Skin epidermis (tissue), 12 donors: Measurements from ENCODE around the gene ASPA.
"Not testable (repeated sequence)": the region's sequence is repeated elsewhere in the genome, so short reads cannot be mapped to it uniquely, and the experiment has no call there.

Experiments
- H3K27ac ChIP-seq, 21 experiments: fragments of 200-600 bp; sonication (generic) in 11 of 21; one replicate each; pipeline ENCODE4 v1.5.0; 2020; ENCODE audit warnings: mild to moderate bottlenecking in 3 of 21, inconsistent platforms in 2 of 21, moderate library complexity in 2 of 21
- H3K4me3 ChIP-seq, 7 experiments: fragments of 200-600 bp; sonication (generic) in 2 of 7; one replicate each; pipeline ENCODE4 v1.5.0; 2020; ENCODE audit warnings: inconsistent platforms in 2 of 7, mild to moderate bottlenecking in 2 of 7, moderate library complexity in 1 of 7

Gene ASPA

DNA sequence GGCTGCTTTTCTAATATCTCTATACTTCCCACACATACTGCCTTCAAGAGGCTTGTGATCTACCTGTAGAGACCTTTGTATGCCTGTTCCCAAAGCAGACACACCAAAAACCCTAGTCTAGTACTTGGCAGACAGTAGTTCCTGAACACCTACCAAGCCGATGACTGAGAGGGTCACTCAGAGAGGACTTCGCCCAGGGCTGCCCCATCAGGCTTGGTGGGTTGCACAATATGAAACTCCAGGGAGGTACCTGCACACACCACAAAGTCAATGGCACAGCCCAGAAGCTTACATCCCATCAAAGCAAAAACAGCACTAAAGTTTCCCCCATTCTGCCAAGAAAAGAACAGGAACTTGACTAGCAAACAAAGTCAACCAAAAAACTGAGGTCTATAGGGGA, 30.3 kb downstream of the ASPA start:
- no peak overlapping the region for H3K4me3 ChIP-seq
- no peak overlapping the region for H3K27ac ChIP-seq

- Histone ChIP-seq H3K27ac (no peak overlapping the region), H3K4me3 (no peak overlapping the region)
Observed at GRCh38 chr17:3507071-3507470, 31.3 kb downstream of the ASPA start.

- no peak overlapping the region for H3K4me3 ChIP-seq
Observed at GRCh38 chr17:3507869-3508268, 32.1 kb downstream of the ASPA start.

GRCh38 chr17:3510090-3510489, 34.3 kb downstream of the ASPA start:
- Histone ChIP-seq H3K27ac (no peak overlapping the region), H3K4me3 (no peak overlapping the region)

More at GRCh38 chr17:3507869-3508268, 32.1 kb downstream of the ASPA start:
- no peak overlapping the region for H3K27ac ChIP-seq

- H3K4me3 ChIP-seq, result no peak overlapping the region
- H3K27ac ChIP-seq, result peak overlapping the region in 15 of 21 experiments; percentile 6 to 69 (median 49)
Observed at GRCh38 chr17:3511852-3512504, 36.2 kb downstream of the ASPA start.

- Histone ChIP-seq H3K4me3 (no peak overlapping the region), H3K27ac (peak overlapping the region in 14 of 21 experiments; percentile 6 to 69 (median 50))
Observed at GRCh38 chr17:3512505-3513171, 36.8 kb downstream of the ASPA start.

DNA sequence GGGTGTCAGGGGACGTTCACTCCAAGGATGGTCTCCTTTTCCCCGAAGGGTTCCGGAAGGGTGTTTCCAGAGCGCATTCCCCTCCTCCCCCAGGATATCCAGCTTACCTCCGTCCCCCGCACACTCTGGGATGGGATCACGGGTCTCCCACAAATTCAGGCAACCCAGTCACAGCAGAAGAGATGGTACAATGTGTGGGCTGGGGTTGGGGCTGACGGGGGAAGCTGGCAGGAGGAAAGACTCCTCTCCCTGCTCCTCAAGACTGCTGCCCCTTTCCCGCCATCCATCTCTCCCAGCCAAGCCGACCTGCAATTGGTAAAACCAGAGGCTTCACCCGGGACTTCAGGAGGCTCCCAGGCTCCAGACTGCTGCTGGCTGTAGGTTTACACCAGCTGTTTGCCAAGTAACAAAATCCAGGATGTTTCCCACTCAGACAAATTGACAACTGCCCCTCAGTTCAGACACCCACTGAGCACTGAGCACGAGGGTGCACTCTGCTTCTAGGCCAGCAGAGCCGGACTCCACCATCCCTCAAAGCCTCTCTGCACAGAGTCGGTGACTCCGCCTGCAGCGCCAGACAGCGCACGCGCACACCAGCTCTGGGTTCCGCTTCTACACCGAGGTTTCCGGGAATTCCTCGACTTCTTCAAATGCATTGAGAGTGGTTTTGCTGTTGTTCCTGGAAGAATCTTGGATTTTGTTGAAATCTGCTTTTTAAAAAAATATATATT, 37.7 kb downstream of the ASPA start:
- no peak overlapping the region for H3K4me3 ChIP-seq
- H3K27ac ChIP-seq, result peak overlapping the region in 6 of 21 experiments; percentile 5 to 69 (median 51)

DNA sequence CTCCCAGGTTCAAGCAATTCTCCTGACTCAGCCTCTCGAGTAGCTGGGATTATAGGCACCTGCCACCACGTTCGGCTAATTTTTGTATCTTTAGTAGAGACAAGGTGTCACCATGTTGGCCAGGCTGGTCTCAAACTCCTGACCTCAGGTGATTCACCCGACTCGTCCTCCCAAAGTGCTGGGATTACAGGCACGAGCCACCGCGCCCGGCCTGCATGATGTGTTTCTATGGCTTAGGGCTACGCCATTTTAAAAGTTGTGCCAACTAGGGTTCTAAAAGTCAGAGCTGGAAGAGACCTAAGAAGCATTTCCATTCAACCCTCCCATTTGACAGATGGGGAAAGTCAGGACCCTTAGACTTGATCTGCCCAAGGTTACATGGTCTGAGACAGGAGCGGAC, 38.4 kb downstream of the ASPA start:
- not testable (repeated sequence) for H3K4me3 ChIP-seq, H3K27ac ChIP-seq

DNA sequence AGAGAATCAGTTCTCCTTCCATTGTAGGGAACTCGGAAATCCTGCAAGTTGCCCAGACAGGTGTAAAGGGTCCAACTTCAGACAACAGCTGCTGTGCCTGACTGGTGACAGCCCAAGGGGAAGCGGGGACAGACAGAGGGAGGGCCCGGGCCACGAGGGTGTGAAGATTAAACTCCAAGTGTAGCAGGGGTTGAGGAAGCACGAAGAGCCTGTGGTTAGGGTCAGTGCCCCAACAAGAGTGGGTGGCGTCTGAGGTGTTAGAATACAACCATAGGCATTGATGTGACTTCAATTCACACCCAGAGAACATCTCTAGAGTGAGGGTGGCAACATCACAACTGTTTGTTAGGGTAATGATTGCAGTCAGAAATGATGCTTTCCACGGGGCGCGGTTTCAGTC, 39.1 kb downstream of the ASPA start:
- H3K4me3 ChIP-seq, result no peak overlapping the region
- no peak overlapping the region for H3K27ac ChIP-seq

DNA sequence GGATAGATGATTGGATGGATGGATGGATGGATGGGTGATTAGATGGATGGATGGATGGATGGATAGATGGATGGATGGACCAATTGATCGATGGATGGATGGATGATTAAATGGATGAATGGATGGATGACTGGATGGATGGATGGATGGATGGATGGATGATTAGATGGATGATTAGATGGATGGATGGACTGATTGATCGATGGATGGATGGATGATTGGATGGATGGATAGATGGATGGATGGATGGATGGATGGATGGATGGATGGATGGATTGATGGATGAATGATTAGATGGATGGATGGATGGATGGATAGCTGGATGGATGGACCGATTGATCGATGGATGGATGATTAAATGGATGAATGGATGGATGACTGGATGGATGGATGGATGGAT, 43.7 kb downstream of the ASPA start:
- H3K27ac ChIP-seq, H3K4me3 ChIP-seq: not testable (repeated sequence)

GRCh38 chr17:3524024-3524423, 48.2 kb downstream of the ASPA start:
- Histone ChIP-seq H3K4me3 (no peak overlapping the region), H3K27ac (no peak overlapping the region)

DNA sequence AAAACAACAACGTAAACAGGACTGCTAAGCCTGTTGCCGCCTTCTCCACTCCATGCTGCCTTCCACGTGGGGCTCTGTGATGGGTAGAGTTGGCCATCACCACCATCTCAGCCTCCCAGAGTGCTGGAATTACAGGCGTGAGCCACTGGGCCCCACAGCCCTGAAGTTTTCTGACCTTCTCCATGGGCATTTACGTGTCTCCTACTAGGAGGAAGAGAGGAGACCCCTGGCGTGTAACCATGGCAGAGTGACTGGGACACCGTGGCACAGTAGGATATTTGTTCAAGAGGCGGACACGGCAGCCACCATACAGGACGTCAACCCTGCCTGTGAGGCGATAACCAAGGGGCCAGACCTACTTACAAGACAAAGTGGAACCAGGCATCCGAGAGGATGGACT, 50.7 kb downstream of the ASPA start:
- Histone ChIP-seq H3K4me3 (no peak overlapping the region), H3K27ac (no peak overlapping the region)

GRCh38 chr17:3526971-3527370, 51.2 kb downstream of the ASPA start:
- no peak overlapping the region for H3K27ac ChIP-seq
- no peak overlapping the region for H3K4me3 ChIP-seq

GRCh38 chr17:3527468-3527867, 51.7 kb downstream of the ASPA start:
- no peak overlapping the region for H3K27ac ChIP-seq
- H3K4me3 ChIP-seq, result no peak overlapping the region

DNA sequence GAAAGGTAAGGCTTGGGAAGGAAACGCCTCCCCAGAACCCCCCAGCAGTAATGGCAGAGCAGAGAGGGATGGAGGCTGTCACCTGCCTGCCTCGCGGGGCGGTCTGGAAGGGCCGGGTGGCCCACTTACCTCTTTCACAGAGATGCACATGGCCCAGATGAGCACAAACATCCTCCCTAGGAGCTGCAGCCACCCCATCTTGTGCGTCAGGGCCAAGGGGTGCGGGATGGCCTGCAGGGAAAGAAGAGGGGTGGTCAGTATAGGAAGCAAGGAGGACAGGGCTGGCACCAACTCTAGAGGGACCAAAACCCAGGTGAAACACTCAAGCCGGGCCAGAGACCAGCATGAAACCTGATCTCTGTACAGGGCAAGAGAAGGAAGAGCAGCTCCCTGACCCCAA, 52.1 kb downstream of the ASPA start:
- Histone ChIP-seq H3K27ac (no peak overlapping the region), H3K4me3 (no peak overlapping the region)

GRCh38 chr17:3528403-3528851, 52.6 kb downstream of the ASPA start:
- no peak overlapping the region for H3K27ac ChIP-seq
- no peak overlapping the region for H3K4me3 ChIP-seq

- Histone ChIP-seq H3K4me3 (no peak overlapping the region), H3K27ac (no peak overlapping the region)
Observed at GRCh38 chr17:3528880-3529511, 53.2 kb downstream of the ASPA start.

DNA sequence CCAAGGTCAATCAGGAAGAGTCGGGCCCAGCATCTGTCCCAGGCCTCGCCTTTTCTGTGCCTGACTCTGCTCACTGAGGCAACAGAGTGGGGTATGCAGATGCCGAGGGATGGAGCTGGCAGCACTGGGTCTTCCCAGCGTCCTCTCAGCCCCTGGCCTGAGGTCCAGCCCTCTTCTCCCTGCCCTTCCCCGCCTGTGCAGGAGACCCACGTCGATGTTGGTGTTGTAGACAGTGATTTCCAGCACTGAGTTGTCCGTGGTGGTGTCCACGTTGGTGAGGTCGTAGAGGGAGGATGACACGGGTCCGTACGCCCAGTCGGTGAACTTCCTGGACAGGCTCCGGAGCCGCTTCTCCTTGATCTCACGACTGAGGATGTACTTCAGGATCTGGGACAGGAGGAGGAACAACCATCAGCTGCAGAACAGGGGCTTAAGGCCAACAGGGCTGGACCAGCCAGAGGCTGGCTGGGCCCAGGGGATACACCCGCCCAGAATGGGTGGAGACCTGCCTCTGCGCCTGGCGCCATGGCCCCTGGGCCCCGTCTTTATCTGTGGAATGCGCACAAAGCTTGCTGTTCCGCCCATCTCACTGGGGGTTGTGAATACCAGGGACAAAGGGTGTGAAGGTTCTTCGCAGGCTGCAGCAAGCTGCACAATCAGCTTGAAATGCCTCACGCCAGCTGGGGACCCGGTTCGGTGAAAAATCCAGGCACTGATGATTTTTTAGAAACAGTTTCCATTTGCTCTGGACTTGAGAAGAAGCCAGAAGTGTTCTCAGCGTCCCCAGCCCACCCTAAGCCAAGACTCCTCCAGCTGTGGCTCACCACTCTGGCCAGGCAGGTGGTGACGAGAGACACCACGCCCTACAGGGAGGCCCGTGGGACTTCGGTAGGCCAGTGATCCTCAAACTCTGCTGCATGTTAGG, 54.3 kb downstream of the ASPA start:
- H3K4me3 ChIP-seq, result no peak overlapping the region
- peak overlapping the region in 5 of 21 experiments; percentile 7 to 29 (median 12) for H3K27ac ChIP-seq
